ENCODE measurements around the gene PIK3CA. TPM values are rescaled to one million over a fixed set of nuclear protein-coding genes. Genes with fewer than 3 reads are reported as not detected.
"Not testable (repeated sequence)": the region's sequence is repeated elsewhere in the genome, so short reads cannot be mapped to it uniquely, and the experiment has no call there.

The PIK3CA gene
- total RNA-seq, 4 donors from 2014 or later, result 7.3 to 12.4 (median 10.9) TPM

DNA sequence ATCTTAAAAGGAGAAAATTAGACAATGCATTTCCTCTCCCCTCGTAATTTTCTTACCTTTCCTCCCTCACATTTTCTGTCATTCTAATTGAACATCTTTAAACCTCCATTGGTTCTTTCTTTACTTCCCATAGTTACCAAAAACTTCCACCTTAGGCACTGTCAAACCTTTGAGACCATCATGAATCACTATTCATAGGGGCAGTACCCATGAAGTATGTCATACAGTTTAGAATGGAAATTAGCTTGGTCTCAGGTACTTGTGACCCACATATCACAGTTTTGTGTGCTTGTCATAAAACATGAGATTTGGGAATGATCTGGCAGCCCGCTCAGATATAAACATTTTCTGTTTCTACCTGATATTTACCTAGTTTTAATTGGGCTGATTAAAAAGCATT lies 52.6 kb downstream of the PIK3CA start:
- no peaks in the 10 kb centered on the region for H3K9me3 ChIP-seq
- H3K4me1 ChIP-seq, result peaks cover 0 to 2% (median under 1%) of the 10 kb centered on the region in 4 donors
- H3K27me3 ChIP-seq, result no peaks in the 10 kb centered on the region
- no peak overlapping the region for H3K27ac ChIP-seq
- DNase-seq, result no peak
- peaks cover 0 to 25% (median 0%) of the 10 kb centered on the region in 3 donors for H3K36me3 ChIP-seq
- TF ChIP-seq, protein P1, sequence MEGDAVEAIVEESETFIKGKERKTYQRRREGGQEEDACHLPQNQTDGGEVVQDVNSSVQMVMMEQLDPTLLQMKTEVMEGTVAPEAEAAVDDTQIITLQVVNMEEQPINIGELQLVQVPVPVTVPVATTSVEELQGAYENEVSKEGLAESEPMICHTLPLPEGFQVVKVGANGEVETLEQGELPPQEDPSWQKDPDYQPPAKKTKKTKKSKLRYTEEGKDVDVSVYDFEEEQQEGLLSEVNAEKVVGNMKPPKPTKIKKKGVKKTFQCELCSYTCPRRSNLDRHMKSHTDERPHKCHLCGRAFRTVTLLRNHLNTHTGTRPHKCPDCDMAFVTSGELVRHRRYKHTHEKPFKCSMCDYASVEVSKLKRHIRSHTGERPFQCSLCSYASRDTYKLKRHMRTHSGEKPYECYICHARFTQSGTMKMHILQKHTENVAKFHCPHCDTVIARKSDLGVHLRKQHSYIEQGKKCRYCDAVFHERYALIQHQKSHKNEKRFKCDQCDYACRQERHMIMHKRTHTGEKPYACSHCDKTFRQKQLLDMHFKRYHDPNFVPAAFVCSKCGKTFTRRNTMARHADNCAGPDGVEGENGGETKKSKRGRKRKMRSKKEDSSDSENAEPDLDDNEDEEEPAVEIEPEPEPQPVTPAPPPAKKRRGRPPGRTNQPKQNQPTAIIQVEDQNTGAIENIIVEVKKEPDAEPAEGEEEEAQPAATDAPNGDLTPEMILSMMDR (IDR thresholded peaks at IDR 0.05), result no peak
- no peak for TF ChIP-seq POLR2A (IDR thresholded peaks at IDR 0.05)
- no peak overlapping the region for H3K4me3 ChIP-seq

DNA sequence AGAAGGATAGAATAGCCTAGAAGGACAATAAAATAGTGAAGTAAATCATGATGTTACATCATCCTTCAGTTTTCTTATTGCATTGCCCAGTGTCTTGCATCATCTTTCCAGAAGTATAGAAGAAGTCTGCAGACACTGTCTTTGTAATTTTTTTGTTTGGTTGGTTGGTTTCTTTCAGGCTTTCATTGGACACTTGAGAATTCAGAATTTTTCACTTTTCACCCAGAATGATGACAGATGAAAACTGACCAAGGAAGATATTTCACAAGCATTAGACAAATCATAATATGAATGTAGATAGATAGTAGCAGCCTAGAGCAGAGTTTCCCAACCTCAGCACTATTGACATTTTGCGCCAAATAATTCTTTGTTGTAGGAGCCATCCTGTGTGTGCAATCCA lies 67.4 kb downstream of the PIK3CA start:
- peaks cover 0 to 19% (median 0%) of the 10 kb centered on the region in 3 donors for H3K36me3 ChIP-seq
- not testable (repeated sequence) for H3K27me3 ChIP-seq, DNase-seq, H3K4me1 ChIP-seq, H3K9me3 ChIP-seq, H3K4me3 ChIP-seq, H3K27ac ChIP-seq

DNA sequence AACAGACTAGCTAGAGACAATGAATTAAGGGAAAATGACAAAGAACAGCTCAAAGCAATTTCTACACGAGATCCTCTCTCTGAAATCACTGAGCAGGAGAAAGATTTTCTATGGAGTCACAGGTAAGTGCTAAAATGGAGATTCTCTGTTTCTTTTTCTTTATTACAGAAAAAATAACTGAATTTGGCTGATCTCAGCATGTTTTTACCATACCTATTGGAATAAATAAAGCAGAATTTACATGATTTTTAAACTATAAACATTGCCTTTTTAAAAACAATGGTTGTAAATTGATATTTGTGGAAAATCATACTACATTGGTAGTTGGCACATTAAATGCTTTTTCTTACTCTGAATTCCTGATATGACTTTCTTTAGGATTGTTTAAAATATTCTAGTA lies 70.1 kb downstream of the PIK3CA start:
- H3K27ac ChIP-seq, H3K4me3 ChIP-seq, H3K27me3 ChIP-seq, H3K9me3 ChIP-seq, DNase-seq, H3K4me1 ChIP-seq: not testable (repeated sequence)
- peaks cover 0 to 12% (median 0%) of the 10 kb centered on the region in 3 donors for H3K36me3 ChIP-seq

DNA sequence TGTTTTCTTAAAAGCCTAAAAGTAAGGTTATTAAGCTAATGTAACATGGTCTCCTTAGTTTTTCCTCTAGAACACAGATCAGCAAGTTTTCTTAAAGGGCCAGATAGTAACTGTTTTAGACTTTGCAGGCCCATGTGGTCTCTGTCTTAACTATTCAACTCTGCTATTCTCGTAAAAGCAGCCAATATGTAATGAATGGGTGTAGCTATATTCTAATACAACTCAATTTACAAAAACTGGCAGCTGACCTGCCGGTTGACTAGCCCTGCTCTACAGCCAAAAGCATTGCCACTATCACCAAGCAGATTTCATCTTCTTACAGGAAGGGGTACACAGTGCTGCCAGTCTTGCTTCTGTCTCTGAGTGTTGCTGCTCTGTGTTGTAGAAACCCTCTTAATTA lies 75.4 kb downstream of the PIK3CA start:
- H3K4me3 ChIP-seq, result no peak overlapping the region
- H3K36me3 ChIP-seq, result peaks cover 0 to 36% (median 0%) of the 10 kb centered on the region in 3 donors
- TF ChIP-seq, protein P1 (IDR thresholded peaks at IDR 0.05), result no peak
- TF ChIP-seq POLR2A (IDR thresholded peaks at IDR 0.05), result no peak

DNA sequence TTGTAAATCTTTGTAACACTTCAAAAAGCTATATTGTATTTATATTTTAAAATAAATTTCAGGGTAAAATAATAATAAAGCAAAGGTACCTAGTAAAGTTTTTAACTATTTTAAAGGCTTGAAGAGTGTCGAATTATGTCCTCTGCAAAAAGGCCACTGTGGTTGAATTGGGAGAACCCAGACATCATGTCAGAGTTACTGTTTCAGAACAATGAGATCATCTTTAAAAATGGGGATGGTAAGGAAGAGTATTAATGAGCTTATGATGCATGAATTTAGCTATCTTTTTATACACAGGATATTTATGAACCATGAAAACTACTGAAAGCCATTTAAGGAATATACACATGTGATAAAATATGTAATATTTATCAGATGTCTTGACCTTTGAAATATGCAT lies 76.4 kb downstream of the PIK3CA start:
- no peaks in the 10 kb centered on the region for H3K4me1 ChIP-seq
- TF ChIP-seq, protein P1 (IDR thresholded peaks at IDR 0.05), result no peak
- no peak for TF ChIP-seq POLR2A (IDR thresholded peaks at IDR 0.05)
- H3K36me3 ChIP-seq, result peaks cover 0 to 41% (median 0%) of the 10 kb centered on the region in 3 donors
- H3K27ac ChIP-seq, result no peak overlapping the region
- no peaks in the 10 kb centered on the region for H3K27me3 ChIP-seq
- H3K9me3 ChIP-seq, result no peaks in the 10 kb centered on the region
- no peak overlapping the region for H3K4me3 ChIP-seq
- DNase-seq, result no peak

More for the DNA sequence above, 75.4 kb downstream of the PIK3CA start:
- no peak for DNase-seq
- H3K27ac ChIP-seq, result no peak overlapping the region
- H3K4me1 ChIP-seq, result no peaks in the 10 kb centered on the region
- no peaks in the 10 kb centered on the region for H3K27me3 ChIP-seq
- H3K9me3 ChIP-seq, result no peaks in the 10 kb centered on the region

DNA sequence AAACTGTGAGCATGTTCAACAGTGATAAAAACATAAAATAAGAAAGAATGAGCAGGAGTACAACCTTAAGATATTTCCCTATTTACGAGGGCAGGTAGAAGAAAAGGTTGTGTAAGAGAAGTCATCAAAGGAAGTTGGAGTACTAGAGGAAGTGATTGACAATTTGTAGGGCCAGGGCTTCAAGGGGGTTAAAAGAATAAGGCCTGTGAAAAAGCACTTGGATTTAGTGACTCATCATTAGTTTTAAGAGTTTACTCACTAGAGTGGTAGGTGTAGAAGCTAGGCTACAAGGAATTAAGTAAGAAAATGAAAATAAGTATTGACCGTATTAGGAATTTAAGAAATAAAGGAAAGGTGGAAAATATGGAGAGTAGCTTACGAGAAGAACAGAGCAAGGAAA lies 79.2 kb downstream of the PIK3CA start:
- no peaks in the 10 kb centered on the region for H3K27me3 ChIP-seq
- no peak for TF ChIP-seq POLR2A (IDR thresholded peaks at IDR 0.05)
- TF ChIP-seq, protein P1 (IDR thresholded peaks at IDR 0.05), result no peak
- no peaks in the 10 kb centered on the region for H3K4me1 ChIP-seq
- peaks cover 0 to 50% (median 0%) of the 10 kb centered on the region in 3 donors for H3K36me3 ChIP-seq
- no peaks in the 10 kb centered on the region for H3K9me3 ChIP-seq
- no peak overlapping the region for H3K27ac ChIP-seq
- DNase-seq, result no peak
- no peak overlapping the region for H3K4me3 ChIP-seq

DNA sequence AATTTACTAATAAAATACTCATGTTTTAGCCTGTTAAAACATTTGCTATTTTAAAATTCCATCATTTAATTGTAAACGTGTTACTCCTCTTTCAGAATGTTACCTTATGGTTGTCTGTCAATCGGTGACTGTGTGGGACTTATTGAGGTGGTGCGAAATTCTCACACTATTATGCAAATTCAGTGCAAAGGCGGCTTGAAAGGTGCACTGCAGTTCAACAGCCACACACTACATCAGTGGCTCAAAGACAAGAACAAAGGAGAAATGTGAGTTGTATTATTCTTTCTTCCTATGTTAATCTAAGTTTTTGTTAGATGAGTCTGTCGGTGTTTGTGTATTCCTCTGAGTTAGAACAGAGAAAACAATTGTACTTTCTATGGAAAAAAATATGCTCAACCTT lies 81.0 kb downstream of the PIK3CA start:
- TF ChIP-seq, protein P1 (IDR thresholded peaks at IDR 0.05), result no peak
- TF ChIP-seq POLR2A (IDR thresholded peaks at IDR 0.05), result no peak
- no peaks in the 10 kb centered on the region for H3K4me1 ChIP-seq
- H3K27ac ChIP-seq, result no peak overlapping the region
- no peaks in the 10 kb centered on the region for H3K27me3 ChIP-seq
- peaks cover 0 to 54% (median 0%) of the 10 kb centered on the region in 3 donors for H3K36me3 ChIP-seq
- H3K9me3 ChIP-seq, result no peaks in the 10 kb centered on the region
- DNase-seq, result no peak
- no peak overlapping the region for H3K4me3 ChIP-seq
